OCI-LY7 (cell line): ENCODE results near the gene AGER. TPM values are rescaled to one million over a fixed set of nuclear protein-coding genes. Genes with fewer than 3 reads are reported as not detected.
A peak's percentile ranks its signal among the peaks of the same experiment; 100 is the strongest.

Experiments
- BruUV-seq: library from RNA; stranded (reverse); fragments of 400-500 nt; replicated peaks from 2 replicates; lab custom pipeline; 2021; lab: Mats Ljungman, UMichigan
- CTCF ChIA-PET: fragments of 300-600 bp; sonication (Branson Sonifier 250); formaldehyde crosslinking; loops from one replicate; lab custom pipeline; 2022; ENCODE audit warnings: antibody characterized with exemption; ENCODE audit not compliant: unreplicated experiment; lab: Charles Lee
- POLR2A ChIA-PET: fragments of 300-600 bp; sonication (Branson Sonifier 250); formaldehyde crosslinking; loops from one replicate; lab custom pipeline; 2022; ENCODE audit warnings: antibody characterized with exemption; lab: Charles Lee
- DNase-seq: peaks from one replicate; pipeline ENCODE4 v3.0.0-alpha.2; 2015; ENCODE audit warnings: low spot score
- H2AFZ ChIP-seq: fragments of 200-600 bp; sonication (generic), shearing (Covaris generic); 2 replicates; pipeline ENCODE4 v1.6.1; 2014; ENCODE audit warnings: mild to moderate bottlenecking, antibody characterized with exemption, low read length, moderate library complexity
- H3K27ac ChIP-seq: fragments of 200-600 bp; sonication (generic); 2 replicates; pipeline ENCODE4 v1.5.1; 2014; ENCODE audit warnings: mixed run types, low read depth, mild to moderate bottlenecking, moderate library complexity, low read length, inconsistent platforms; ENCODE audit not compliant: poor library complexity, severe bottlenecking
- H3K36me3 ChIP-seq: fragments of 200-600 bp; sonication (generic); 2 replicates; pipeline ENCODE4 v1.6.1; 2014; ENCODE audit warnings: mild to moderate bottlenecking, antibody characterized with exemption, low read length, moderate library complexity, mixed read lengths; ENCODE audit not compliant: insufficient read depth
- H3K4me1 ChIP-seq: fragments of 200-600 bp; sonication (generic); 2 replicates; pipeline ENCODE4 v1.5.1; 2014; ENCODE audit warnings: mild to moderate bottlenecking, low read length; ENCODE audit not compliant: insufficient read depth, poor library complexity, severe bottlenecking
- H3K4me2 ChIP-seq: fragments of 200-600 bp; sonication (generic); 2 replicates; pipeline ENCODE4 v1.6.1; 2014; ENCODE audit warnings: mild to moderate bottlenecking, low read length
- H3K4me3 ChIP-seq: fragments of 200-600 bp; sonication (generic); 2 replicates; pipeline ENCODE4 v1.5.1; 2014; ENCODE audit warnings: mild to moderate bottlenecking, low read depth, low read length; ENCODE audit not compliant: poor library complexity, severe bottlenecking
- H3K79me2 ChIP-seq: fragments of 200-600 bp; sonication (generic); 2 replicates; pipeline ENCODE4 v1.6.1; 2016; ENCODE audit warnings: low read depth, mild to moderate bottlenecking, low read length, moderate library complexity, mixed read lengths; ENCODE audit not compliant: insufficient read depth
- H3K9me2 ChIP-seq: fragments of 200-600 bp; sonication (generic); 2 replicates; pipeline ENCODE4 v1.6.1; 2016; ENCODE audit warnings: mild to moderate bottlenecking, low read length, mixed read lengths; ENCODE audit not compliant: insufficient read depth
- H3K9me3 ChIP-seq: fragments of 200-600 bp; sonication (generic); 2 replicates; pipeline ENCODE4 v1.6.1; 2014; ENCODE audit warnings: mild to moderate bottlenecking, mixed run types, low read length, mixed read lengths
- H4K20me1 ChIP-seq: fragments of 200-600 bp; sonication (generic); 2 replicates; pipeline ENCODE4 v1.6.1; 2014; ENCODE audit warnings: mild to moderate bottlenecking, antibody characterized with exemption, low read length, moderate library complexity, mixed read lengths; ENCODE audit not compliant: insufficient read depth
- CTCF ChIP-seq: fragments of 200-600 bp; sonication (generic); conservative IDR thresholded peaks from 2 replicates; pipeline ENCODE4 v1.5.1; 2014; ENCODE audit warnings: mild to moderate bottlenecking, antibody characterized with exemption, low read length, moderate library complexity, mixed read lengths
- EZH2phosphoT487 ChIP-seq: fragments of 200-600 bp; sonication (generic); IDR thresholded peaks from 2 replicates; pipeline ENCODE4 v1.6.1; 2018; ENCODE audit warnings: low read depth, borderline replicate concordance, mild to moderate bottlenecking, mixed run types, antibody characterized with exemption, low read length, moderate library complexity, mixed read lengths
- intact Hi-C: fragments of 100-400 bp; cut with micrococcal nuclease; formaldehyde crosslinking; loops from one replicate; pipeline ENCODE4 v1.10.0; 2022; ENCODE audit not compliant: unreplicated experiment
- total RNA-seq, 2 experiments: library from RNA; depleted of rRNA in 1 of 2; stranded (reverse); fragments of >200 nt in 1 of 2; shearing (Covaris generic) in 1 of 2; gene quantifications; 2 replicates each; pipeline ENCODE4 v1.2.3, GENCODE V29; 2014 to 2022

AGER gene
- total RNA-seq, 2 experiments from 2014 or later: 6.7 to 26.9 TPM

- H3K4me3 ChIP-seq: no peak overlapping the region
- CTCF ChIA-PET: no interaction called here
- no TSS peak for BruUV-seq
- H3K9me3 ChIP-seq: no peaks in the 10 kb centered on the region
- intact Hi-C loops: no loop called here
- H3K9me2 ChIP-seq: no peaks in the 10 kb centered on the region
- POLR2A ChIA-PET: no interaction called here
- no peak overlapping the region for H3K27ac ChIP-seq
- DNase-seq: no peak
- no peak overlapping the region for H3K4me2 ChIP-seq
- TF ChIP-seq EZH2phosphoT487 (no peak), CTCF (no peak)
- H2AFZ ChIP-seq: no peak overlapping the region
- peaks cover 52% of the 10 kb centered on the region for H3K36me3 ChIP-seq
- no peaks in the 10 kb centered on the region for H4K20me1 ChIP-seq
- H3K4me1 ChIP-seq: peaks cover 31% of the 10 kb centered on the region
- no peaks in the 10 kb centered on the region; the same call in 1 of the 2 replicates for H3K79me2 ChIP-seq
Observed at GRCh38 chr6:32182555-32182981, 1.5 kb downstream of the AGER start.

GRCh38 chr6:32181915-32182529 lies 2.0 kb downstream of the AGER start:
- Histone ChIP-seq H3K36me3 (peaks cover 47% of the 10 kb centered on the region), H3K4me1 (peaks cover 31% of the 10 kb centered on the region), H3K9me3 (no peaks in the 10 kb centered on the region), H3K9me2 (no peaks in the 10 kb centered on the region), H3K79me2 (no peaks in the 10 kb centered on the region; the same call in 1 of the 2 replicates), H3K27ac (no peak overlapping the region), H4K20me1 (no peaks in the 10 kb centered on the region), H3K4me2 (no peak overlapping the region), H3K4me3 (no peak overlapping the region), H2AFZ (no peak overlapping the region)
- intact Hi-C loops: no loop called here
- 0 out of 2 replicates have a peak, but pooled peaks have one; percentile 21 for TF ChIP-seq CTCF
- TF ChIP-seq EZH2phosphoT487: no peak
- BruUV-seq: no TSS peak
- ChIA-PET POLR2A (interaction anchor here (1.1 kb wide), 1 partner anchor 11 kb away, joined by 3 read pairs; the partner anchor contains the start of gene GPSM3), CTCF (no interaction called here)
- no peak for DNase-seq

DNA sequence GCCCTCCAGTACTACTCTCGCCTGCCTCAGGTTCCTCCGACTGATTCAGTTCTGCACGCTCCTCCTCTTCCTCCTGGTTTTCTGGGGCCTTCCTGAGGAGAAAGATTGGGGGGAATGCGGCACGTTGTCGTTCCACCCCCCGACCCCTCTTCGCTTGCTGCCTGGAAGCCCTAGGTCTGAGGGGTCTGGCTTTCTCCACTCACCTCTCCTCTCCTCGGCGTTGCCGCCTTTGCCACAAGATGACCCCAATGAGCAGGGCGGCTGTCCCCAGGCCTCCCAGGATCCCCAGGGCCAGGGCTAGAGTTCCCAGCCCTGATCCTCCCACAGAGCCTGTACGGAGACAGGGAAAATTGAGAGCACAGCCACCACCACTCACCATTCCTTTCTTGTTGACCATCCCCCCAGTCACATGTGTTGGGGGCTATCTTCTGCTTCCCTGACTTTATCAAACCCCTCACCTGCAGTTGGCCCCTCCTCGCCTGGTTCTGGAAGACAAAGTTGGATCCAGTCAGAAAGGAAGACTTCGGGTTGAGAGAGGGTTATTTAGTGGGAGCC lies 2.8 kb downstream of the AGER start:
- Histone ChIP-seq H4K20me1 (no peaks in the 10 kb centered on the region), H3K4me3 (no peak overlapping the region), H3K36me3 (peaks cover 39% of the 10 kb centered on the region), H3K9me2 (no peaks in the 10 kb centered on the region), H2AFZ (no peak overlapping the region), H3K4me2 (no peak overlapping the region), H3K27ac (no peak overlapping the region), H3K79me2 (no peaks in the 10 kb centered on the region; the same call in 1 of the 2 replicates), H3K4me1 (peaks cover 31% of the 10 kb centered on the region), H3K9me3 (no peaks in the 10 kb centered on the region)
- ChIA-PET CTCF (no interaction called here), POLR2A (interaction anchor here (1.1 kb wide), 1 partner anchor 12 kb away, joined by 3 read pairs; the partner anchor contains the start of gene GPSM3)
- intact Hi-C loops: no loop called here
- TF ChIP-seq CTCF (no peak), EZH2phosphoT487 (no peak)
- BruUV-seq: no TSS peak
- DNase-seq: no peak
